Breast epithelium (tissue), 4 donors: ENCODE data around the gene MAD1L1. TPM values are rescaled to one million over a fixed set of nuclear protein-coding genes. Genes with fewer than 3 reads are reported as not detected.

ENCODE experiments used
- DNase-seq, 2 donors: peaks; one replicate each; pipeline ENCODE4 v3.0.0-alpha.2; 2019; ENCODE audit warnings: low spot score in 2 of 2
- H3K27ac ChIP-seq, 2 donors: fragments of 200-600 bp; sonication (generic) in 1 of 2; one replicate each; pipeline ENCODE4 v1.5.1; 2016 to 2019; ENCODE audit warnings: mild to moderate bottlenecking in 1 of 2
- H3K27me3 ChIP-seq, 2 donors: fragments of 200-600 bp; sonication (generic) in 1 of 2; one replicate each; pipeline versions ENCODE4 v1.5.1 to v1.6.0; 2017 to 2019; ENCODE audit warnings: control low read depth in 1 of 2, mild to moderate bottlenecking in 1 of 2
- H3K36me3 ChIP-seq: fragments of 200-600 bp; one replicate; pipeline ENCODE4 v1.5.1; 2019
- H3K4me1 ChIP-seq, 2 donors: fragments of 200-600 bp; sonication (generic); one replicate each; pipeline ENCODE4 v1.5.1; 2016 to 2019; ENCODE audit warnings: control low read depth in 1 of 2
- H3K4me3 ChIP-seq, 3 donors: fragments of 200-600 bp; sonication (generic); 1 replicate in 2 of 3; 2 replicates in 1 of 3; pipeline ENCODE4 v1.5.1; 2016 to 2019; ENCODE audit warnings: mild to moderate bottlenecking in 3 of 3, moderate library complexity in 2 of 3
- H3K9me3 ChIP-seq, 2 donors: fragments of 200-600 bp; sonication (generic) in 1 of 2; one replicate each; pipeline ENCODE4 v1.5.1; 2016 to 2019; ENCODE audit warnings: control low read depth in 1 of 2
- POLR2A ChIP-seq: fragments of 450-650 bp; IDR thresholded peaks from one replicate; pipeline ENCODE4 v1.6.1; 2016; ENCODE audit warnings: antibody characterized with exemption, mild to moderate bottlenecking, moderate library complexity
- POLR2AphosphoS5 ChIP-seq, 3 donors: sonication (generic); formaldehyde crosslinking; IDR thresholded peaks; one replicate each; pipeline ENCODE4 v1.6.1; 2017; ENCODE audit warnings: antibody characterized with exemption in 3 of 3
- intact Hi-C: fragments of 100-400 bp; cut with DNase I; formaldehyde crosslinking; loops from one replicate; pipeline ENCODE4 v1.15.1; 2023; ENCODE audit warnings: low total_unique reads
- total RNA-seq, 3 donors: library from RNA; depleted of rRNA; stranded (reverse); fragments of >200 nt; gene quantifications; one replicate each; pipeline ENCODE4 v1.1.0, GENCODE V29; 2016
- TF ChIP-seq, protein P1 (sequence below), 3 donors: fragments of 450-650 bp; IDR thresholded peaks; one replicate each; pipeline ENCODE4 v1.5.1; 2016 to 2017; ENCODE audit warnings: antibody characterized with exemption in 3 of 3, mild to moderate bottlenecking in 3 of 3, moderate library complexity in 3 of 3

Gene MAD1L1
- total RNA-seq, 3 donors from 2014 or later: 27.7 to 33.9 (median 28.8) TPM

DNA sequence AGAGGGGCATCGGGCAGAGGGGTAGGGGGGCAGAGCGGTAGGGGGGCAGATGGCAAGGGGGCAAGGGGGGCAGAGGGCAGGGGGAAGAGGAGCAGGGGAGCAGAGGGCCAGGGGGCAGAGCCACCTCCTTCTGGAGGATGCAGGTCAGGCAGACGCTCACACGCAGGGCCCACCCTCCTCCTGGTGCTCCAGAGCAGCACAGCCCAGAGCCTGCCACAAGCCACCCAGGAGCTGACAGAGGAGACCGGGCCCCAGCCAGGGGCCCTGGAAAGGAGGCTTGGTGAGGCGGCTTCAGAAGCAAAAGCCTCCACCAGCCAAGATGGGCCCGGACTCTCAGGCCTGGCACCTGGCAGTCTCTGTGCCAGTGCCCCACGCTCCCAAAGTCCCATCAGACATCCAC is 13.1 kb downstream of the MAD1L1 start:
- H3K4me3 ChIP-seq: no peak overlapping the region
- H3K9me3 ChIP-seq: no peaks in the 10 kb centered on the region
- no peak for TF ChIP-seq POLR2AphosphoS5 (IDR thresholded peaks at IDR 0.05)
- TF ChIP-seq, protein P1, sequence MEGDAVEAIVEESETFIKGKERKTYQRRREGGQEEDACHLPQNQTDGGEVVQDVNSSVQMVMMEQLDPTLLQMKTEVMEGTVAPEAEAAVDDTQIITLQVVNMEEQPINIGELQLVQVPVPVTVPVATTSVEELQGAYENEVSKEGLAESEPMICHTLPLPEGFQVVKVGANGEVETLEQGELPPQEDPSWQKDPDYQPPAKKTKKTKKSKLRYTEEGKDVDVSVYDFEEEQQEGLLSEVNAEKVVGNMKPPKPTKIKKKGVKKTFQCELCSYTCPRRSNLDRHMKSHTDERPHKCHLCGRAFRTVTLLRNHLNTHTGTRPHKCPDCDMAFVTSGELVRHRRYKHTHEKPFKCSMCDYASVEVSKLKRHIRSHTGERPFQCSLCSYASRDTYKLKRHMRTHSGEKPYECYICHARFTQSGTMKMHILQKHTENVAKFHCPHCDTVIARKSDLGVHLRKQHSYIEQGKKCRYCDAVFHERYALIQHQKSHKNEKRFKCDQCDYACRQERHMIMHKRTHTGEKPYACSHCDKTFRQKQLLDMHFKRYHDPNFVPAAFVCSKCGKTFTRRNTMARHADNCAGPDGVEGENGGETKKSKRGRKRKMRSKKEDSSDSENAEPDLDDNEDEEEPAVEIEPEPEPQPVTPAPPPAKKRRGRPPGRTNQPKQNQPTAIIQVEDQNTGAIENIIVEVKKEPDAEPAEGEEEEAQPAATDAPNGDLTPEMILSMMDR (IDR thresholded peaks at IDR 0.05): no peak
- TF ChIP-seq POLR2A: no peak
- intact Hi-C loops: no loop called here
- no peak for DNase-seq
- H3K4me1 ChIP-seq: no peaks in the 10 kb centered on the region
- no peaks in the 10 kb centered on the region for H3K27me3 ChIP-seq
- H3K36me3 ChIP-seq: no peaks in the 10 kb centered on the region
- no peak overlapping the region for H3K27ac ChIP-seq

DNA sequence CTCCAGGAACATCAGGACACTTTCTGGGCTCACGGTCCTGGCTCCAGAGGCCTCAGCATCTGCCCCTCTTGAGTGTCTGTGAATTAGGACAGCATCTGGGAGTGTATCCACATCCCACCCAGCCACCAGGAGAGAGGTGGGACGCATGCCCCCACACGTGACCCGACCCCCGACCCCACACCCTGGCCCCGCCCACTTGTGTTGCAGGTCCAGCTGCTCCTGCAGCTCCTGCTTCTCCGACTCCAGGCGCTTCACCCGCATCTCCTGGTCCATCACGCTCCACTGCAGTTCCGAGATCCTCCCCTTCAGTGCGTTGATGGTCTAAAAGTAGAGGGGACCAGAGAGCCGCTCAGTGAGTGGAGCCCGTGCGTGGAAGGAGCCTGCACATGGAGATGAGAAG is 13.6 kb downstream of the MAD1L1 start:
- no peak for DNase-seq
- Histone ChIP-seq H3K27ac (no peak overlapping the region), H3K36me3 (no peaks in the 10 kb centered on the region), H3K27me3 (no peaks in the 10 kb centered on the region), H3K9me3 (no peaks in the 10 kb centered on the region), H3K4me1 (no peaks in the 10 kb centered on the region), H3K4me3 (no peak overlapping the region)
- TF ChIP-seq, protein P1 (IDR thresholded peaks at IDR 0.05): no peak
- TF ChIP-seq POLR2AphosphoS5 (IDR thresholded peaks at IDR 0.05): no peak
- no peak for TF ChIP-seq POLR2A
- intact Hi-C loops: no loop called here

DNA sequence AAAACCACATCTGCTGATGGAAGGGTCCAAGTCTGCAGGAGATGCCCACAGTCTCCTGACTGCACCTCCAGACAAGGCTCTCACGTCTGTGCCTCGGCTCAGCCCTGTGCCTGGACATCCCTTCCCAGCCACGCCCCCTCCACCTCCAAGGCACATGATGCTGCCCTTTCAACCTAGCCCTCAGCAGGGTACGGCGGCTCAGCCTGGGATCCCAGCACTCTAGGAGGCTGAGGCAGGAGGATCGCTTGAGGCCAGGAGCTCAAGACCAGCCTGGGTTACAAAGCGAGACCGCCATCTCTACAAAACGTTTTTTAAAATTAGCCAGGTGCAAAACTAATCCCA is 14.3 kb downstream of the MAD1L1 start:
- no peak for DNase-seq
- TF ChIP-seq, protein P1 (IDR thresholded peaks at IDR 0.05): no peak
- TF ChIP-seq POLR2AphosphoS5 (IDR thresholded peaks at IDR 0.05) (no peak), POLR2A (no peak)
- no peaks in the 10 kb centered on the region for H3K36me3 ChIP-seq
- no peak overlapping the region for H3K4me3 ChIP-seq
- no peaks in the 10 kb centered on the region for H3K27me3 ChIP-seq
- intact Hi-C loops: no loop called here
- H3K4me1 ChIP-seq: no peaks in the 10 kb centered on the region
- H3K27ac ChIP-seq: no peak overlapping the region
- H3K9me3 ChIP-seq: no peaks in the 10 kb centered on the region

DNA sequence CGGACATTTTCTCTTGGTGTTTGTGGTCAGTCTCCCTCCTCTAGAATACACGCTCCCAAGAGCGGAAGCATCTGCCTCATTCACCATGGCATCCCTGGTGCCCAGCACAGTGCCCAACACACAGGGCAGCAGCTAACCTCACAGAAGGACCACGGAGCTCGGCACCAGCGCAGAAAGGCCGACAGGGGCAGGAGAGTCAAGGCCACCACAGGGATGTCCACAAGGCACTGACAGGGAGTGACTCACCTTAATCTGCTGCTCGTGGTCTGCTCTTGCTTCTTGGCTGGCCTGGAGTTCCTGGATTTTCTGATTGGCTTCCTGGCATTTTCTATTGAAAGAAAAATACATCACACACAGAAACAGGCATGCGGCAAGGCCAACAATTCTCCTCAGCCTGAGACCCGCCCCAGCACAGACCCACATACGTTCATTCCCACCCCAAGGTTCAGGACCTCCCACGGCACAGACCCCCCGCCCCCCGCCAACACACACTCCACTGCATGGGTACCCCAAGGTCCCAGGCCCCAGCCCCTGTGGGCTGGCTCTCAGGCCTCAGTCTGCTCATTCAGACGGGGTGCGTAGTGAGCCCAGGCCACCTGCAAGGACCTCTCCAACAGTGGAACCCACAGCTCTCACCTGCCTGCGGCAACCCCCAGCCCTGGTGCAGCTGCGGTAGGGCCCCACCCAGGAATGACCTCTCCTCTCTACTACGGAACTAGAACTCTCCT is 14.9 kb downstream of the MAD1L1 start:
- Histone ChIP-seq H3K4me3 (no peak overlapping the region), H3K4me1 (no peaks in the 10 kb centered on the region), H3K27me3 (no peaks in the 10 kb centered on the region), H3K9me3 (no peaks in the 10 kb centered on the region), H3K27ac (no peak overlapping the region), H3K36me3 (no peaks in the 10 kb centered on the region)
- intact Hi-C loops: no loop called here
- DNase-seq: no peak
- TF ChIP-seq POLR2AphosphoS5 (IDR thresholded peaks at IDR 0.05) (no peak), POLR2A (no peak)
- TF ChIP-seq, protein P1 (IDR thresholded peaks at IDR 0.05): no peak

DNA sequence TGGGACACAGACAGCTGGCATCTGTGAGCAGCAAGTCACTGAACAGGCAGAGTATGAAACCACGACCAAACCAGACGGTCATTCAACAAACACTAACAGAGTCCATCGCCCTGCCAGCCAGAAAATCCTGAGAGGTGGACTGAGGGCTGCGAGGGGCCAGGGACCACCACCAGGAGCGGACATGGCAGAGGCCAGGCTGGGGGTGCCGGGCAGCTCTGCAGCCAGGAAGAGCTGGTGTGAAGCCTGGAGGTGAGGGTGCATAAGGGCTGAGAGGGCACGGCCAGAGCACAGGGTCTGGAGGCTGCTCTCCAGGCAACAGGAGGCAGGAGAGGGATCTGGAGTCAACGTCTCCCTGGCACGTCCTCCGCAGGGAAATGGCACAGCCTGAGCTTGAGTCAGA is 15.5 kb downstream of the MAD1L1 start:
- Histone ChIP-seq H3K4me1 (no peaks in the 10 kb centered on the region), H3K9me3 (no peaks in the 10 kb centered on the region), H3K27ac (no peak overlapping the region), H3K4me3 (no peak overlapping the region), H3K27me3 (no peaks in the 10 kb centered on the region), H3K36me3 (no peaks in the 10 kb centered on the region)
- DNase-seq: no peak
- no peak for TF ChIP-seq POLR2A
- TF ChIP-seq POLR2AphosphoS5 (IDR thresholded peaks at IDR 0.05): no peak
- TF ChIP-seq, protein P1 (IDR thresholded peaks at IDR 0.05): no peak
- intact Hi-C loops: no loop called here
